Sigmoid colon (tissue), 4 donors: ENCODE results near the gene TFEC.

ENCODE experiments used
- EP300 ChIP-seq, 4 donors: sonication (generic); formaldehyde crosslinking; IDR thresholded peaks; one replicate each; pipeline ENCODE4 v1.6.1; 2017; ENCODE audit warnings: antibody characterized with exemption in 4 of 4
- POLR2AphosphoS5 ChIP-seq, 4 donors: sonication (generic); formaldehyde crosslinking; IDR thresholded peaks; one replicate each; pipeline ENCODE4 v1.6.1; 2017; ENCODE audit warnings: antibody characterized with exemption in 4 of 4
- TF ChIP-seq, protein P1 (sequence below), 4 experiments: fragments of 450-650 bp in 3 of 4; fragments of 200-600 bp in 1 of 4; IDR thresholded peaks; one replicate each; pipeline ENCODE4 v1.5.1; 2016 to 2019; ENCODE audit warnings: antibody characterized with exemption in 4 of 4, mild to moderate bottlenecking in 3 of 4, moderate library complexity in 2 of 4

- TF ChIP-seq EP300 (IDR thresholded peaks at IDR 0.05) = no peak
- TF ChIP-seq, protein P1, sequence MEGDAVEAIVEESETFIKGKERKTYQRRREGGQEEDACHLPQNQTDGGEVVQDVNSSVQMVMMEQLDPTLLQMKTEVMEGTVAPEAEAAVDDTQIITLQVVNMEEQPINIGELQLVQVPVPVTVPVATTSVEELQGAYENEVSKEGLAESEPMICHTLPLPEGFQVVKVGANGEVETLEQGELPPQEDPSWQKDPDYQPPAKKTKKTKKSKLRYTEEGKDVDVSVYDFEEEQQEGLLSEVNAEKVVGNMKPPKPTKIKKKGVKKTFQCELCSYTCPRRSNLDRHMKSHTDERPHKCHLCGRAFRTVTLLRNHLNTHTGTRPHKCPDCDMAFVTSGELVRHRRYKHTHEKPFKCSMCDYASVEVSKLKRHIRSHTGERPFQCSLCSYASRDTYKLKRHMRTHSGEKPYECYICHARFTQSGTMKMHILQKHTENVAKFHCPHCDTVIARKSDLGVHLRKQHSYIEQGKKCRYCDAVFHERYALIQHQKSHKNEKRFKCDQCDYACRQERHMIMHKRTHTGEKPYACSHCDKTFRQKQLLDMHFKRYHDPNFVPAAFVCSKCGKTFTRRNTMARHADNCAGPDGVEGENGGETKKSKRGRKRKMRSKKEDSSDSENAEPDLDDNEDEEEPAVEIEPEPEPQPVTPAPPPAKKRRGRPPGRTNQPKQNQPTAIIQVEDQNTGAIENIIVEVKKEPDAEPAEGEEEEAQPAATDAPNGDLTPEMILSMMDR (IDR thresholded peaks at IDR 0.05) = no peak
- TF ChIP-seq POLR2AphosphoS5 (IDR thresholded peaks at IDR 0.05) = no peak
Observed at GRCh38 chr7:115971506-115971905, 59.1 kb downstream of the TFEC start.
